Measurements from ENCODE around the gene HIGD1C. TPM values are rescaled to one million over a fixed set of nuclear protein-coding genes. Genes with fewer than 3 reads are reported as not detected.
"Not testable (repeated sequence)": the region's sequence is repeated elsewhere in the genome, so short reads cannot be mapped to it uniquely, and the experiment has no call there.

Gene HIGD1C
- total and polyA plus RNA-seq, 5 experiments from 2014 or later: not detected

- H3K4me1 Mint-ChIP-seq: peaks cover 22 to 71% (median 60%) of the 10 kb centered on the region in 4 donors
- POLR2A ChIA-PET: interaction anchor here (0.6 to 1.5 kb wide), 2 partner anchors 161 to 2000 kb away, joined by 5 read pairs; partner anchors contain the start of gene ATF1
- DNase-seq (peak in 6 of 10 donors; percentile 7 to 39 (median 23)), ATAC-seq (peak; percentile 57 to 72)
- H3K4me3 Mint-ChIP-seq: peak overlapping the region; percentile 80 to 95 (median 88)
- peak overlapping the region; percentile 61 to 93 (median 86) for H3K27ac Mint-ChIP-seq
- H3K27me3 Mint-ChIP-seq: no peaks in the 10 kb centered on the region
- H3K36me3 Mint-ChIP-seq: peaks cover 0 to 6% (median 5%) of the 10 kb centered on the region in 3 donors
- H3K9me3 Mint-ChIP-seq: no peaks in the 10 kb centered on the region
These were observed 27.0 kb upstream of the HIGD1C start for GRCh38 chr12:50925342-50925651.

- DNase-seq (no peak), ATAC-seq (no peak)
- Mint-ChIP-seq H3K36me3 (peaks cover 0 to 11% (median 7%) of the 10 kb centered on the region in 3 donors), H3K27ac (peak overlapping the region in 7 of 10 donors; percentile 32 to 91 (median 68)), H3K9me3 (no peaks in the 10 kb centered on the region), H3K4me3 (peak overlapping the region; percentile 50 to 95 (median 86)), H3K27me3 (no peaks in the 10 kb centered on the region), H3K4me1 (peaks cover 22 to 70% (median 60%) of the 10 kb centered on the region in 4 donors)
- POLR2A ChIA-PET: interaction anchor here (0.7 to 1.5 kb wide), 2 partner anchors 162 to 1318 kb away, joined by 4 to 5 read pairs; partner anchors contain the start of gene ATF1
These were observed 26.4 kb upstream of the HIGD1C start for GRCh38 chr12:50925920-50926319.

DNA sequence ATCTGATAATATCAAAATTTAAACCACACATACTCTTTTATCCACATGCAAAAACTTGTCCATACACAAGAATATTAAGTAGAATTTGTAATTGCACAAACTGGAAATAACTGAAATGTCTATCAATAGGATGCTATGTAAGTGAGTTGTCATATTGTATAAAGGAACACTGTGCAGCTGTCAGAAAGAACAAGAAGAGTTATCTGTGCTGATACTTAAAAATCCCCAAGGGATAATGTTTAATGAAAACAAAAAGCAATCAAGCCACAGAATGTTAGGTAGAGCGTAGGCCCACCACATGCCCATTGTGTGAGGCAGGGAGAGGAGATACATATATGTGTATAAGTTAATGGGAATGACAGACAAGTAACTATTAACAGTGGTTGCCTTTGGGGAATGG, 25.9 kb upstream of the HIGD1C start:
- no peak for ATAC-seq
- Mint-ChIP-seq H3K36me3 (peaks cover 0 to 15% (median 9%) of the 10 kb centered on the region in 3 donors), H3K27me3 (no peaks in the 10 kb centered on the region), H3K4me1 (peaks cover 22 to 69% (median 60%) of the 10 kb centered on the region in 4 donors), H3K9me3 (no peaks in the 10 kb centered on the region), H3K27ac (peak overlapping the region in 8 of 10 donors; percentile 0 to 91 (median 67)), H3K4me3 (peak overlapping the region; percentile 31 to 95 (median 84))
- POLR2A ChIA-PET: interaction anchor here (0.6 to 2.0 kb wide), 3 partner anchors 23 to 1319 kb away, joined by 4 to 5 read pairs (median 5); no protein-coding TSS in a partner anchor
- no peak for DNase-seq

DNA sequence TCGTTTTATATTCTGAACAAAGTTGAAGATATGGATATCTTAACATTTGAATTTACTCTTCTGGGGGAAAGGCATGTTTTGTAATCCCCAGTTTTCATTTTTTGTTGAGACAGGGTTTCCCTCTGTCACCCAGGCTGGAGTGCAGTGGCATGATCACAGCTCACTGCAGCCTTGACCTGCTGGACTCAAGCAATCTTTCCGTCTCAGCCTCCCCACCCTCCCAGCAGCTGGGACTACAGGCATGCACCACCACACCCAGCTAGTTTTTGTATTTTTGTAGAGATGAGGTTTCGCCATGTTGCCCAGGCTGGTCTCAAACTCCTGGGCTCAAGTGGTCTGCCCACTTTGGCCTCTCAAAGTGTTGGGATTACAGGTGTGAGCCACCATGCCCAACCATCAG, 25.4 kb upstream of the HIGD1C start:
- POLR2A ChIA-PET: interaction anchor here (0.6 to 2.0 kb wide), 2 partner anchors 22 to 102 kb away, joined by 5 read pairs; no protein-coding TSS in a partner anchor
- H3K4me3 Mint-ChIP-seq: peak overlapping the region in 9 of 10 donors; percentile 31 to 95 (median 84)
- DNase-seq, H3K9me3 Mint-ChIP-seq, ATAC-seq, H3K27me3 Mint-ChIP-seq: not testable (repeated sequence)
- peaks cover 0 to 15% (median 9%) of the 10 kb centered on the region in 3 donors for H3K36me3 Mint-ChIP-seq
- H3K4me1 Mint-ChIP-seq: peaks cover 22 to 70% (median 60%) of the 10 kb centered on the region in 4 donors
- H3K27ac Mint-ChIP-seq: peak overlapping the region in 6 of 10 donors; percentile 3 to 91 (median 48)

DNA sequence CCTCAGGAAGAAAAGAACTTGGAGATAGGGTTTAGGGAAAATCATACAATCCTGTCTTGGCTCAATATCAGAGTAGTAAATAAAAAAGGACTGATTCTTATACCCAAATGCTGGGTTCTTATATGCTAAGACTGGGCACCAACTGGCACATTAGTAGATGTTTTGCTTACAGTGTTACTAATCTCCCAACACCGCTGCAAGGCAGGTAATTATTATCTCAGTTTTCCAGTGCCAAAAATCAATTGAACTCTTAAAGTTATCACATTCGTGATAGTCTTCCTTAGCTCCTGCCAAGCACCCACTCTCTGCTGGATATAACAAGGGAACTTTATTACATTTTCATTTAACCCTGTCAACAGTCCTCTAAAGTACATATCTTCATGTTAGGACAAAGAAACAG, 25.0 kb upstream of the HIGD1C start:
- Mint-ChIP-seq H3K36me3 (peaks cover 0 to 15% (median 9%) of the 10 kb centered on the region in 3 donors), H3K9me3 (no peaks in the 10 kb centered on the region), H3K4me3 (peak overlapping the region; percentile 4 to 95 (median 76)), H3K27me3 (no peaks in the 10 kb centered on the region), H3K4me1 (peaks cover 21 to 72% (median 59%) of the 10 kb centered on the region in 4 donors), H3K27ac (peak overlapping the region in 7 of 10 donors; percentile 3 to 91 (median 70))
- ATAC-seq (no peak), DNase-seq (no peak)
- POLR2A ChIA-PET: interaction anchor here (2.0 kb wide), 1 partner anchor 102 kb away, joined by 5 read pairs; no protein-coding TSS in a partner anchor

DNA sequence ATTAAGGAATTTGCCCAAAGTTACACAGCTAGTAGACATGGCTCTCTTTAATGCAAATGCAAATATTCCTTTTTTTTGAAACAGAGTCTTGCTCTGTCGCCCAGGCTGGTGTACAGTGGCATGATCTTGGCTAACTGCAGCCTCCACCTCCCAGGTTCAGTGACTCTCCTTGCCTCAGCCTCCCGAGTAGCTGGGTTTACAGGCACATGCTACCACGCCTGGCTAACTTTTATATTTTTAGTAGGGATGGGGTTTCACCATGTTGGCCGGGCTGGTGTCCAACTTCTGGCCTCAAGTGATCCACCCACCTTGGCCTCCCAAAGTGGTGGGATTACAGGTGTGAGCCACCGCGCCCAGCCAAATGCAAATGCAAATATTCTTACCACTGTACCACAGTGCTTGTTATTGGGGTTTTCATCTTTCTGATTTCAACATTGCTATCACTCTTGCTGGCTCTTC, 24.5 kb upstream of the HIGD1C start:
- peaks cover 20 to 72% (median 57%) of the 10 kb centered on the region in 4 donors for H3K4me1 Mint-ChIP-seq

GRCh38 chr12:50928392-50928791, 24.0 kb upstream of the HIGD1C start:
- DNase-seq: no peak
- H3K36me3 Mint-ChIP-seq: peaks cover 0 to 19% (median 9%) of the 10 kb centered on the region in 3 donors
- H3K4me3 Mint-ChIP-seq: peak overlapping the region in 4 of 10 donors; percentile 0 to 95 (median 48)
- H3K9me3 Mint-ChIP-seq: no peaks in the 10 kb centered on the region
- no peak for ATAC-seq
- H3K27me3 Mint-ChIP-seq: no peaks in the 10 kb centered on the region
- H3K27ac Mint-ChIP-seq: peak overlapping the region in 5 of 10 donors; percentile 16 to 91 (median 24)
- H3K4me1 Mint-ChIP-seq: peaks cover 19 to 72% (median 56%) of the 10 kb centered on the region in 4 donors
- POLR2A ChIA-PET: interaction anchor here (2.0 kb wide), 1 partner anchor 103 kb away, joined by 5 read pairs; no protein-coding TSS in a partner anchor

More for the DNA sequence above, 24.5 kb upstream of the HIGD1C start:
- POLR2A ChIA-PET: interaction anchor here (2.0 kb wide), 1 partner anchor 103 kb away, joined by 5 read pairs; no protein-coding TSS in a partner anchor
- no peak for DNase-seq
- Mint-ChIP-seq H3K27ac (peak overlapping the region in 9 of 10 donors; percentile 19 to 91 (median 70)), H3K4me3 (peak overlapping the region in 9 of 10 donors; percentile 23 to 95 (median 67)), H3K36me3 (peaks cover 0 to 15% (median 9%) of the 10 kb centered on the region in 3 donors), H3K9me3 (no peaks in the 10 kb centered on the region), H3K27me3 (no peaks in the 10 kb centered on the region)
- no peak for ATAC-seq

- H3K36me3 Mint-ChIP-seq: peaks cover 0 to 22% (median 9%) of the 10 kb centered on the region in 3 donors
- ATAC-seq (no peak), DNase-seq (no peak)
- POLR2A ChIA-PET: interaction anchor here (0.7 kb wide), 2 partner anchors 11 to 155 kb away, joined by 3 to 5 read pairs; no protein-coding TSS in a partner anchor
- no peaks in the 10 kb centered on the region for H3K27me3 Mint-ChIP-seq
- no peaks in the 10 kb centered on the region for H3K9me3 Mint-ChIP-seq
- H3K4me1 Mint-ChIP-seq: peaks cover 18 to 71% (median 51%) of the 10 kb centered on the region in 4 donors
- H3K4me3 Mint-ChIP-seq: no peak overlapping the region
- peak overlapping the region in 2 of 10 donors; percentile 10 to 77 for H3K27ac Mint-ChIP-seq
These were observed 22.5 kb upstream of the HIGD1C start for GRCh38 chr12:50929831-50930230.

DNA sequence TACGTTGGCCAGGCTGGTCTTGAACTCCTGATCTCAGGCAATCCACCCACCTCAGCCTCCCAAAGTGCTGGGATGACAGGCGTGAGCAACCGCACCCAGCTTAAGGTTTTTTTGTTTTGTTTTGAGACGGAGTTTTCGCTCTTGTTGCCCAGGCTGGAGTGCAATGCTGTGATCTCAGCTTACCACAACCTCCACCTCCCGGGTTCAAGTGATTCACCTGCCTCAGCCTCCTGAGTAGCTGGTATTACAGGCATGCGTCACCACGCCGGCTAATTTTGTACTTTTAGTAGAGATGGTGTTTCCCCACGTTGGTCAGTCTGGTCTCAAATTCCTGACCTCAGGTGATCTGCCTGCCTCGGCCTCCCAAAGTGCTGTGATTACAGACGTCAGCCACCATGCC, 21.9 kb upstream of the HIGD1C start:
- not testable (repeated sequence) for H3K4me3 Mint-ChIP-seq, DNase-seq, ATAC-seq, H3K9me3 Mint-ChIP-seq, H3K27me3 Mint-ChIP-seq, H3K27ac Mint-ChIP-seq
- Mint-ChIP-seq H3K4me1 (peaks cover 12 to 67% (median 47%) of the 10 kb centered on the region in 4 donors), H3K36me3 (peaks cover 0 to 22% (median 9%) of the 10 kb centered on the region in 3 donors)
- POLR2A ChIA-PET: interaction anchor here (0.7 kb wide), 1 partner anchor 156 kb away, joined by 5 read pairs; no protein-coding TSS in a partner anchor

DNA sequence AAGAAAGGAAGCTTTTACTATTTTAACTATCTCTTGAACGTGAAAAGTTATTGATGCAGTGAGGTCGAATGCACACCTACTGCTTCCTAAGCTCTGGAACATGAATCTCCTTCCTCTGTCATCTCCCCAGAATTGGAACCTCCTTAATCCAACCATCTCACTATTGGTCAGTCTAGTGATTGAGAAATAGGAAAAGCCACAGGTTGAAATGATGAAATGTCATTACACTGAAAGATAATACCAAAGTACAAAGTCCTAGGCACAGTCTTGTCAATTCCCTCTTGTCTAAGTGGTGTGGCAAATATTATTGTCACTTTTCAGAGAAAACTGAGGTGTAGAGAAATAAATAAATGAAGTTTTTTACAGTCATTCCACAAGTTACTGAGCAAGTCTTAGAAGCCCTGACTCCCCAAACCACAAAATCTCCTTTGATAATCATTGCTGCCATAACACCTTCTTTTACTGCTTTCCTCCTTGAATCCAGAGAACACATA, 19.5 kb upstream of the HIGD1C start:
- POLR2A ChIA-PET: no interaction called here
- DNase-seq: no peak
- Mint-ChIP-seq H3K9me3 (peaks cover 0 to 8% (median 0%) of the 10 kb centered on the region in 9 donors), H3K27ac (peak overlapping the region in 3 of 10 donors; percentile 4 to 19 (median 7)), H3K27me3 (no peaks in the 10 kb centered on the region), H3K4me3 (no peak overlapping the region), H3K4me1 (peaks cover 7 to 54% (median 29%) of the 10 kb centered on the region in 4 donors), H3K36me3 (peaks cover 0 to 22% (median 14%) of the 10 kb centered on the region in 3 donors)
- ATAC-seq: no peak

GRCh38 chr12:50933459-50934124, 18.8 kb upstream of the HIGD1C start:
- Mint-ChIP-seq H3K36me3 (peaks cover 0 to 22% (median 14%) of the 10 kb centered on the region in 3 donors), H3K27ac (peak overlapping the region in 4 of 10 donors; percentile 3 to 12 (median 10)), H3K27me3 (no peaks in the 10 kb centered on the region), H3K9me3 (peaks cover 0 to 8% (median 0%) of the 10 kb centered on the region in 9 donors), H3K4me3 (no peak overlapping the region), H3K4me1 (peaks cover 5 to 47% (median 21%) of the 10 kb centered on the region in 4 donors)
- DNase-seq (no peak), ATAC-seq (no peak)
- POLR2A ChIA-PET: no interaction called here

GRCh38 chr12:50934371-50934851, 17.9 kb upstream of the HIGD1C start:
- H3K4me1 Mint-ChIP-seq: peaks cover 4 to 41% (median 17%) of the 10 kb centered on the region in 4 donors
- no peak for ATAC-seq

More at GRCh38 chr12:50934371-50934851, 17.9 kb upstream of the HIGD1C start:
- no peak for DNase-seq
- H3K27ac Mint-ChIP-seq: peak overlapping the region in 3 of 10 donors; percentile 12 to 78 (median 56)
- peaks cover 0 to 22% (median 19%) of the 10 kb centered on the region in 3 donors for H3K36me3 Mint-ChIP-seq
- H3K9me3 Mint-ChIP-seq: peaks cover 0 to 12% (median 0%) of the 10 kb centered on the region in 9 donors
- peak overlapping the region in 1 of 10 donors; percentile 6 for H3K4me3 Mint-ChIP-seq
- POLR2A ChIA-PET: no interaction called here
- no peaks in the 10 kb centered on the region for H3K27me3 Mint-ChIP-seq

Measured in naive thymus-derived CD8-positive, alpha-beta T cell (primary cell).